NCI-H2227 (cell line): ENCODE results near the gene MYO1D.
"Not testable (repeated sequence)": the region's sequence is repeated elsewhere in the genome, so short reads cannot be mapped to it uniquely, and the experiment has no call there.

ENCODE experiments used
- DNase-seq: peaks from one replicate; lab custom pipeline; 2025; ENCODE audit not compliant: unreplicated experiment; lab: John Stamatoyannopoulos, UW

The MYO1D gene

GRCh38 chr17:32739722-32740121 lies 137.2 kb downstream of the MYO1D start:
- no peak for DNase-seq

- not testable (repeated sequence) for DNase-seq
Measured at GRCh38 chr17:32739151-32739550, 137.8 kb downstream of the MYO1D start.

GRCh38 chr17:32733401-32733800 lies 143.5 kb downstream of the MYO1D start:
- no peak for DNase-seq

- DNase-seq: no peak
Measured at GRCh38 chr17:32732900-32733299, 144.0 kb downstream of the MYO1D start.

- no peak for DNase-seq
Measured at GRCh38 chr17:32732296-32732642, 144.7 kb downstream of the MYO1D start.

- no peak for DNase-seq
Measured at GRCh38 chr17:32731556-32732295, 145.2 kb downstream of the MYO1D start.

- no peak for DNase-seq
Measured at GRCh38 chr17:32727681-32728080, 149.2 kb downstream of the MYO1D start.

- no peak for DNase-seq
Measured at GRCh38 chr17:32725697-32726096, 151.2 kb downstream of the MYO1D start.

GRCh38 chr17:32723310-32723955 lies 153.5 kb downstream of the MYO1D start:
- DNase-seq: no peak

GRCh38 chr17:32722733-32723132 lies 154.2 kb downstream of the MYO1D start:
- DNase-seq: no peak

- DNase-seq: no peak
Measured at GRCh38 chr17:32720671-32721070, 156.3 kb downstream of the MYO1D start.

- no peak for DNase-seq
Measured at GRCh38 chr17:32719689-32720088, 157.2 kb downstream of the MYO1D start.

- DNase-seq: not testable (repeated sequence)
Measured at GRCh38 chr17:32714922-32715321, 162.0 kb downstream of the MYO1D start.

- DNase-seq: not testable (repeated sequence)
Measured at GRCh38 chr17:32714206-32714605, 162.7 kb downstream of the MYO1D start.

- DNase-seq: no peak
Measured at GRCh38 chr17:32713081-32713480, 163.8 kb downstream of the MYO1D start.

- DNase-seq: no peak
Measured at GRCh38 chr17:32709562-32709961, 167.4 kb downstream of the MYO1D start.

GRCh38 chr17:32701871-32702270 lies 175.1 kb downstream of the MYO1D start:
- no peak for DNase-seq

- DNase-seq: no peak
Measured at GRCh38 chr17:32699247-32699646, 177.7 kb downstream of the MYO1D start.

- DNase-seq: no peak
Measured at GRCh38 chr17:32697728-32698625, 178.9 kb downstream of the MYO1D start.

GRCh38 chr17:32696426-32696825 lies 180.5 kb downstream of the MYO1D start:
- DNase-seq: no peak

GRCh38 chr17:32695864-32696263 lies 181.1 kb downstream of the MYO1D start:
- no peak for DNase-seq
